Stimulated activated CD4-positive, alpha-beta T cell treated with anti-CD3 and anti-CD28 coated beads, Interleukin-4, amount 100 ng/mL, for 1 hour (primary cell): ENCODE results near the gene ADARB2.
"Not testable (repeated sequence)": the region's sequence is repeated elsewhere in the genome, so short reads cannot be mapped to it uniquely, and the experiment has no call there.

ENCODE experiments used
- DNase-seq: peaks from one replicate; pipeline ENCODE4 v3.0.0-alpha.2; 2020

ADARB2 gene

DNA sequence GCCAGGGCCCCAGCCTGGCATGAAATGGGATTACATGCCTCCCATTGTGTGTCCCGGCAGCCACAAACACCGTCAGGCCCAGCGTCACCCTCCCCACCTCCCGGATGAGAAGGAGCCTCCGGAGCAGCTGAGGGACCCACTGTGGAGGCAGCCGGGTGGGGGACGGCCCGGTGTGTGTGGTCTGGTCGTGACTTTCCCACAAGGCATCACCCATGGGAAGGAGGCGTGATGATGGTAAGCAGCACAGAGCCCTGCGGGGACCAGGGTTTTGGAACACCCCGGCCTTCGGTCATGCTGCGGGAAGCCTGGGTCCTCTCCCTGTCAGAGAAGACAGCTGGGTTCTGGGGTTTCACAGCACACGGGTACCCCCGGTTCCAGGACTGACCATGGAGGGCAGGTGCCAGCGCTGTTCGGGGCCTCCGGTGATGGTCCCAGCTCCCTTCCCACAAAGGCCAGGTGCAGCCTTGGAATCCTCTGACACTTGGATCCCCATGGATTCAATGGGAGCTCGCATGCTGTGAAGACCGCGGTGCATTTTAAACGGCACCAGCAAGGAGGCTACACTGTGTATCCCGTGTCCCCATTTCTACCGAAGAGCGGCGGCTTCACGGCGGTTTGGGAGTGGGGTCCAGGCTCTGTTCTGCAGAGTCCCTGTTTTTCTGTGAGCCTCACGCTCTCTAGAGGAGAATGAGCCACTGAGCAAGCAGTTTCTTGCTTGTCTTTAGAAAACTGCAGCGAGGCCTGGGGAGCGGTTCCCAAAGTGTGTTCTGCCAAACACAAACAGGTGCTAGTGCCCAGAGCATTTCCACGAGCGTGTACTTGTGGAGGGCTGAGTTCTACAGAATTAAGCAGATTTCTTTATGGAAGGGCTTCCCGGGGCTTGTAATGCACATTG lies 336.0 kb downstream of the ADARB2 start:
- DNase-seq, result no peak

- DNase-seq, result no peak
Observed at GRCh38 chr10:1400101-1401070, 336.9 kb downstream of the ADARB2 start.

- DNase-seq, result no peak
Observed at GRCh38 chr10:1399431-1400100, 337.8 kb downstream of the ADARB2 start.

- DNase-seq, result no peak
Observed at GRCh38 chr10:1398626-1399410, 338.5 kb downstream of the ADARB2 start.

- not testable (repeated sequence) for DNase-seq
Observed at GRCh38 chr10:1398116-1398515, 339.2 kb downstream of the ADARB2 start.

DNA sequence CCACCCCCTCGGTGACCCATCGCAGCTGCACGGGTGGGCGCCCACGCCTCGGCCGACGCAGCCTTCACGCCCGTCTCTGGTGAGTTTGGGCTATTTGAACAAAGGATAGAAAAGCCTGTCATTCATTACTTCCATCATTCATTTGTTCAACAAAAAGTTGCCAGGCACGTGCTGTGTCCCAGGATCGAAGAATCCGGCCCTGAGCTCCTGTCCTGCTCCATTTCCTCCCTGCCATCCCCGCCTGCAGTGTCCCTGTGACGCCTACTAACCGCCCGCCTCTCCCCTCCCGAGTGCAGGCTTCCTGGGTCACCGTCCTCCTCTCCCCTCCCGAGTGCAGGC lies 341.1 kb downstream of the ADARB2 start:
- no peak for DNase-seq

GRCh38 chr10:1395481-1396296 lies 341.6 kb downstream of the ADARB2 start:
- DNase-seq, result no peak

GRCh38 chr10:1395025-1395480 lies 342.3 kb downstream of the ADARB2 start:
- no peak for DNase-seq

- DNase-seq, result no peak
Observed at GRCh38 chr10:1394155-1394912, 343.0 kb downstream of the ADARB2 start.

DNA sequence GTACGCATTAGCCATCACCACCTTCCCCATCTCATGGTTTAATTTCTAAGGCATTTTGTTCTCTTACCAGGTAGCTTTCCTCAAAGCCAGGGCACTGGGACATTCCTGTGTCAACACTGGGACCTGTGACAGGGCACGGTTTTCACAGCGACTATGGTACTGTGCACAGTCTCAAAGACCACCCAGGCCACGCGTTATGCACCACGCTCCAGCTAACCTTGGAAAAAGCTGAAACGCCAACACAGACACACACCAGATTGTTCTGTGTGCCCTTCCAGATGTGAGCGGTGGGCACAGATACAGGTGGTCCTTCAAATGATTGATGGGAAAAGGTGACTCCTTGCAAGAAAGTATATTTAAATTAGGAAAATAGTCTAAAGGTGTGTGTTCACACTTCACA lies 343.8 kb downstream of the ADARB2 start:
- DNase-seq, result no peak

- no peak for DNase-seq
Observed at GRCh38 chr10:1392127-1392526, 345.2 kb downstream of the ADARB2 start.

GRCh38 chr10:1390200-1390599 lies 347.1 kb downstream of the ADARB2 start:
- DNase-seq, result no peak

GRCh38 chr10:1384026-1384425 lies 353.3 kb downstream of the ADARB2 start:
- DNase-seq, result no peak

- no peak for DNase-seq
Observed at GRCh38 chr10:1382711-1383110, 354.6 kb downstream of the ADARB2 start.

GRCh38 chr10:1381339-1381738 lies 356.0 kb downstream of the ADARB2 start:
- no peak for DNase-seq

- no peak for DNase-seq
Observed at GRCh38 chr10:1380088-1380671, 357.1 kb downstream of the ADARB2 start.

DNA sequence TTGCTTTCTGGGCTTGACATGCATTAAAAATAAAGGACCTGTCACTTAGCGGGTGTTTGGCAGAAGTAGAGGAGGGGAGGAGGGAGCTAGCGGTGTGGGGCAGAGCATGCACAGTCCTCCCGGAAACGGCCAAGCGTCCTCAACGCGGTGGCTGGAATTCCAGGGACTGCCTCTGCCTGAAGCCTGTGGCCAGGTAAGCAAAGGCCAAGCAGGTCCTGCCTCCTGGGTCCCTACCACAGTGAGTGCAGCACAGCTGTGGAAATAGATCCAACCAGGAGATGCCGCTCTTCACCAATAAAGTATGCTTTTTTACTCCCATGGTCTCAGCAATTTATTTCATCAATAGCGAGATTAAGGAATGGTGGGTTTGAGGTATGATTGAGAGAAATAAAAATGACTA lies 357.7 kb downstream of the ADARB2 start:
- DNase-seq, result no peak

GRCh38 chr10:1378473-1378872 lies 358.9 kb downstream of the ADARB2 start:
- DNase-seq, result no peak

DNA sequence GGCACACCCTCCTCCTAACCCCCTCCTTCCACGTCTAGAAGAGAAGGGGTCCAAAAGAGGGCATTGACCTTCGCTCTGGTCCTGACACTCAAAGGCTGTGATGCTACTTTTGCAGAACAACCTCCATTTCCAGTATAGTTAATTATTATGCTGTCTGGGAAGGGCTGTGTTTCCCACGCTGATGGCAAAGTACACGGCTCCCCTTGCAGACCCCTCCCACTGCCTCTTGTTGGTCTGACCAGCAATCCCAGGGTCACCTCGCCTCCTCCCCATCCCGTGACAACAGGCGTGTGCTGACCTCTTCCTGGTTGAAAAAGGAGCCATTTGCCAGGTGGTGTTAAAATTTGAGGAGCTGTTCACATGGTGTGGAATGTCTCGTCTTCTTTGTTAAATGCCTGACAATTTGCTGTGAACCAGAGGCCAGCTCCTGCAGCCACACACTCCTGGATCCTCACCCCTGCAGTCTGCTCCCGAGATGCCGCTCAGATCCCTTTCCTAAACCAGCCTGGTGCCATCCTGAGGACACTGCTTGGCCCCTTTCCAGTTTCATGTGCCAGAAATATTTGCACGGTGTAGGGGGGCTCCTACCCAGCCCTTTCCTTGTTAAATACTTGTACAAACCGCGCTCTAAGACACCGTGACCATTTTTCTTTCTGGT lies 359.5 kb downstream of the ADARB2 start:
- DNase-seq, result no peak

DNA sequence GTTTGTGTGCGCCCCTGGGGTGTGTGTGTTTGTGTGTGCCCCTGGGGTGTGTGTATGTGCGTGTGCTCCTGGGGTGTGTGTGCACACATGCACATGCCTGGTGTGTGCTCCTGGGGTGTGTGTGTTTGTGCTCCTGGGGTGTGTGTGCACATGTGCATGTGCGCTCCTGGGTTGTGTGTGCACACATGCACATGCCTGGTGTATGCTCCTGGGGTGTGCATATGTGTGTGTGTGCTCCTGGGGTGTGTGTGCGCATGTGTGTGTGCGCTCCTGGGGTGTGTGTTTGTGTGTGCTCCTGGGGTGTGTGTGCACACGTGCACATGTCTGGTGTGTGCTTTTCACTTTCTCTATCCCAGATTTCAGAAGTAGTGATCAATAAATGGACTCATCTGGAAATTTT lies 360.1 kb downstream of the ADARB2 start:
- no peak for DNase-seq
